Lower lobe of right lung (tissue), 2 donors: Measurements from ENCODE around the gene DAPK2. TPM values are rescaled to one million over a fixed set of nuclear protein-coding genes. Genes with fewer than 3 reads are reported as not detected.

Source experiments
- ATAC-seq, 2 donors: fragments of 200-7000 bp; cut with Tn5 transposase; one replicate each; pipeline ENCODE4 v1.9.1; 2020 to 2022; ENCODE audit warnings: mild to moderate bottlenecking in 2 of 2, moderate library complexity in 2 of 2
- DNase-seq: peaks from one replicate; pipeline ENCODE4 v3.0.0-alpha.2; 2020
- H3K27ac ChIP-seq: fragments of 200-600 bp; one replicate; pipeline ENCODE4 v1.8.0; 2022
- H3K27me3 ChIP-seq: fragments of 200-600 bp; one replicate; pipeline ENCODE4 v1.8.0; 2022; ENCODE audit warnings: low read depth
- H3K36me3 ChIP-seq: fragments of 200-600 bp; one replicate; pipeline ENCODE4 v1.8.0; 2022; ENCODE audit warnings: mild to moderate bottlenecking
- H3K4me1 ChIP-seq: fragments of 200-600 bp; one replicate; pipeline ENCODE4 v1.8.0; 2022
- H3K4me3 ChIP-seq: fragments of 200-600 bp; one replicate; pipeline ENCODE4 v1.8.0; 2022; ENCODE audit warnings: mild to moderate bottlenecking
- H3K9me3 ChIP-seq: fragments of 200-600 bp; one replicate; pipeline ENCODE4 v1.8.0; 2022
- intact Hi-C: fragments of 100-400 bp; cut with DNase I; formaldehyde crosslinking; loops from one replicate; pipeline ENCODE4 v1.11.0; 2022
- total RNA-seq: library from RNA; stranded (reverse); fragmentation: NEBNext Ultra II Directional; extraction: Animal tissue kit (Norgen Biotek cat#: 25700); gene quantifications from one replicate; pipeline ENCODE4 v1.2.1, GENCODE V29; 2021
- TF ChIP-seq, protein P1 (sequence below): fragments of 200-600 bp; IDR thresholded peaks from one replicate; pipeline ENCODE4 v1.8.0; 2022; ENCODE audit warnings: antibody characterized with exemption, mild to moderate bottlenecking
- donor health status: DM: no; HTN: yes; CAD: no; lungs with severe emphysema.

DAPK2 gene
- total RNA-seq, 1 donor from 2014 or later, result 56.8 TPM

- intact Hi-C loops, result no loop called here
- Histone ChIP-seq H3K4me1 (peaks cover 13% of the 10 kb centered on the region), H3K27me3 (no peaks in the 10 kb centered on the region), H3K36me3 (no peaks in the 10 kb centered on the region), H3K27ac (no peak overlapping the region), H3K4me3 (no peak overlapping the region), H3K9me3 (no peaks in the 10 kb centered on the region)
- DNase-seq (no peak), ATAC-seq (no peak)
- TF ChIP-seq, protein P1, sequence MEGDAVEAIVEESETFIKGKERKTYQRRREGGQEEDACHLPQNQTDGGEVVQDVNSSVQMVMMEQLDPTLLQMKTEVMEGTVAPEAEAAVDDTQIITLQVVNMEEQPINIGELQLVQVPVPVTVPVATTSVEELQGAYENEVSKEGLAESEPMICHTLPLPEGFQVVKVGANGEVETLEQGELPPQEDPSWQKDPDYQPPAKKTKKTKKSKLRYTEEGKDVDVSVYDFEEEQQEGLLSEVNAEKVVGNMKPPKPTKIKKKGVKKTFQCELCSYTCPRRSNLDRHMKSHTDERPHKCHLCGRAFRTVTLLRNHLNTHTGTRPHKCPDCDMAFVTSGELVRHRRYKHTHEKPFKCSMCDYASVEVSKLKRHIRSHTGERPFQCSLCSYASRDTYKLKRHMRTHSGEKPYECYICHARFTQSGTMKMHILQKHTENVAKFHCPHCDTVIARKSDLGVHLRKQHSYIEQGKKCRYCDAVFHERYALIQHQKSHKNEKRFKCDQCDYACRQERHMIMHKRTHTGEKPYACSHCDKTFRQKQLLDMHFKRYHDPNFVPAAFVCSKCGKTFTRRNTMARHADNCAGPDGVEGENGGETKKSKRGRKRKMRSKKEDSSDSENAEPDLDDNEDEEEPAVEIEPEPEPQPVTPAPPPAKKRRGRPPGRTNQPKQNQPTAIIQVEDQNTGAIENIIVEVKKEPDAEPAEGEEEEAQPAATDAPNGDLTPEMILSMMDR, result no peak
These were observed 158.1 kb downstream of the DAPK2 start for GRCh38 chr15:63888146-63888545.

DNA sequence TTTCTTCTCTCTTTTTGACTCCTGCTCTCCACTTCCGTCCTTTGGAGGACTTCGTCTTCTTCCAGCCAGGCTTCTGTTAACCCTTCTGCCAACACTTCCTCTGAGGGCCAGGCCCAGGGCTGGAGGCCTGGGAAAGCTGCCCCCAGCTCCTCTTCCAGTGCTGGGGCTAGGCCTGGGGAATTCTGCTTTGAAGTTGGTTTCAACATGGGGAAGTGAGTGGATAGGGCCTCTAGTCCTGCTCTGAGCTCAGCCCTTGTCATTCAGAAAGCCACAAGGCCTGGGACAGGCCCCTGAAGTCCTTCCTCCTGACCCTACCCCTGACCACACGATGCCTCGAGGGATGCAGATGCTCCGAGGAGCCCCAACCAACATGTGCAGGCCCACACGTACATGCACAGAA lies 158.7 kb downstream of the DAPK2 start:
- Histone ChIP-seq H3K27me3 (no peaks in the 10 kb centered on the region), H3K9me3 (no peaks in the 10 kb centered on the region), H3K4me3 (no peak overlapping the region), H3K27ac (no peak overlapping the region), H3K36me3 (no peaks in the 10 kb centered on the region), H3K4me1 (peaks cover 7% of the 10 kb centered on the region)
- ATAC-seq (no peak), DNase-seq (no peak)
- intact Hi-C loops, result no loop called here
- TF ChIP-seq, protein P1, result no peak

- DNase-seq (no peak), ATAC-seq (no peak)
- Histone ChIP-seq H3K4me3 (no peak overlapping the region), H3K27ac (no peak overlapping the region), H3K9me3 (no peaks in the 10 kb centered on the region), H3K36me3 (no peaks in the 10 kb centered on the region), H3K4me1 (no peaks in the 10 kb centered on the region), H3K27me3 (no peaks in the 10 kb centered on the region)
- TF ChIP-seq, protein P1, result no peak
- intact Hi-C loops, result no loop called here
These were observed 161.3 kb downstream of the DAPK2 start for GRCh38 chr15:63884953-63885352.

- H3K27ac ChIP-seq, result no peak overlapping the region
- TF ChIP-seq, protein P1, result no peak
- DNase-seq (no peak), ATAC-seq (no peak)
- no peaks in the 10 kb centered on the region for H3K4me1 ChIP-seq
- no peak overlapping the region for H3K4me3 ChIP-seq
- no peaks in the 10 kb centered on the region for H3K27me3 ChIP-seq
- no peaks in the 10 kb centered on the region for H3K36me3 ChIP-seq
- intact Hi-C loops, result no loop called here
- H3K9me3 ChIP-seq, result no peaks in the 10 kb centered on the region
These were observed 164.9 kb downstream of the DAPK2 start for GRCh38 chr15:63881431-63881830.

- no peak for ATAC-seq
- H3K27me3 ChIP-seq, result no peaks in the 10 kb centered on the region
These were observed 165.5 kb downstream of the DAPK2 start for GRCh38 chr15:63880744-63881143.

More at GRCh38 chr15:63880744-63881143, 165.5 kb downstream of the DAPK2 start:
- Histone ChIP-seq H3K9me3 (no peaks in the 10 kb centered on the region), H3K27ac (no peak overlapping the region), H3K36me3 (no peaks in the 10 kb centered on the region), H3K4me1 (no peaks in the 10 kb centered on the region), H3K4me3 (no peak overlapping the region)
- DNase-seq, result no peak
- TF ChIP-seq, protein P1, result no peak
- intact Hi-C loops, result no loop called here
